Naive thymus-derived CD8-positive, alpha-beta T cell (primary cell): Measurements from ENCODE around the gene LTB4R2. TPM values are rescaled to one million over a fixed set of nuclear protein-coding genes. Genes with fewer than 3 reads are reported as not detected.
A peak's percentile ranks its signal among the peaks of the same experiment; 100 is the strongest.

Experiments used
- ATAC-seq, 2 donors: fragments of 150-1000 bp; cut with Tn5 transposase in 1 of 2; sonication (Bioruptor Pico), chemical (Tn5 transposase) in 1 of 2; 1 replicate in 1 of 2; 2 replicates in 1 of 2; pipeline ENCODE4 v1.10.0; 2021; ENCODE audit warnings: mild to moderate bottlenecking in 2 of 2, moderate library complexity in 2 of 2
- POLR2A ChIA-PET: fragments of 350-600 bp; sonication (Branson Sonifier 250); formaldehyde crosslinking; loops from one replicate; lab custom pipeline; 2021; ENCODE audit warnings: antibody characterized with exemption; lab: Charles Lee
- DNase-seq, 10 donors: peaks; one replicate each; pipeline versions ENCODE4 v3.0.0 to v3.0.0-alpha.2; 2020 to 2022
- H3K27ac Mint-ChIP-seq, 10 donors: one replicate each; pipeline ENCODE4 v1.8.0; 2020 to 2022; ENCODE audit warnings: mild to moderate bottlenecking in 10 of 10, mixed read lengths in 10 of 10, moderate library complexity in 4 of 10, inconsistent platforms in 1 of 10
- H3K27me3 Mint-ChIP-seq, 5 donors: one replicate each; pipeline ENCODE4 v1.8.0; 2021 to 2022; ENCODE audit warnings: mixed read lengths in 5 of 5
- H3K36me3 Mint-ChIP-seq, 3 donors: one replicate each; pipeline ENCODE4 v1.8.0; 2020 to 2022; ENCODE audit warnings: mixed read lengths in 3 of 3, mild to moderate bottlenecking in 2 of 3, inconsistent platforms in 1 of 3
- H3K4me1 Mint-ChIP-seq, 4 donors: one replicate each; pipeline ENCODE4 v1.8.0; 2021 to 2022; ENCODE audit warnings: mixed read lengths in 4 of 4
- H3K4me3 Mint-ChIP-seq, 10 donors: one replicate each; pipeline ENCODE4 v1.8.0; 2020 to 2022; ENCODE audit warnings: mild to moderate bottlenecking in 10 of 10, mixed read lengths in 10 of 10, moderate library complexity in 6 of 10, inconsistent platforms in 1 of 10
- H3K9me3 Mint-ChIP-seq, 9 donors: one replicate each; pipeline ENCODE4 v1.8.0; 2020 to 2022; ENCODE audit warnings: mixed read lengths in 9 of 9, mild to moderate bottlenecking in 3 of 9, inconsistent platforms in 1 of 9, moderate library complexity in 1 of 9
- polyA plus RNA-seq, 3 donors: library from polyadenylated mRNA; unstranded; fragments of 300-500 nt; fragmentation: Illumina TruSeq; gene quantifications; one replicate each; pipeline ENCODE4 v1.2.3, GENCODE V29; 2021
- total RNA-seq, 8 experiments: library from RNA in 2 of 8; stranded (reverse) in 2 of 8; gene quantifications; one replicate each; pipeline ENCODE4 v1.2.3 and lab custom pipeline; 2021 to 2026

LTB4R2 gene
- total and polyA plus RNA-seq, 5 experiments from 2014 or later: 0.93 to 13.0 (median 3.5) TPM

GRCh38 chr14:24315243-24315806 lies 5.4 kb downstream of the LTB4R2 start:
- Mint-ChIP-seq H3K27me3 (peaks cover 0 to 4% (median 0%) of the 10 kb centered on the region in 5 donors), H3K9me3 (no peaks in the 10 kb centered on the region), H3K4me3 (peak overlapping the region in 3 of 10 donors; percentile 26 to 62 (median 44)), H3K4me1 (peaks cover 31 to 49% (median 46%) of the 10 kb centered on the region in 4 donors), H3K27ac (peak overlapping the region in 7 of 10 donors; percentile 18 to 69 (median 48)), H3K36me3 (no peaks in the 10 kb centered on the region)
- POLR2A ChIA-PET: no interaction called here
- ATAC-seq (no peak), DNase-seq (peak in 1 of 10 donors; percentile 51)

- POLR2A ChIA-PET: no interaction called here
- DNase-seq (peak in 1 of 10 donors; percentile 59), ATAC-seq (no peak)
- Mint-ChIP-seq H3K27ac (peak overlapping the region in 4 of 10 donors; percentile 22 to 60 (median 35)), H3K9me3 (no peaks in the 10 kb centered on the region), H3K4me3 (peak overlapping the region in 2 of 10 donors; percentile 36 to 62), H3K36me3 (no peaks in the 10 kb centered on the region), H3K27me3 (peaks cover 0 to 4% (median 0%) of the 10 kb centered on the region in 5 donors), H3K4me1 (peaks cover 31 to 47% (median 44%) of the 10 kb centered on the region in 4 donors)
Observed at GRCh38 chr14:24315807-24316596, 6.1 kb downstream of the LTB4R2 start.

DNA sequence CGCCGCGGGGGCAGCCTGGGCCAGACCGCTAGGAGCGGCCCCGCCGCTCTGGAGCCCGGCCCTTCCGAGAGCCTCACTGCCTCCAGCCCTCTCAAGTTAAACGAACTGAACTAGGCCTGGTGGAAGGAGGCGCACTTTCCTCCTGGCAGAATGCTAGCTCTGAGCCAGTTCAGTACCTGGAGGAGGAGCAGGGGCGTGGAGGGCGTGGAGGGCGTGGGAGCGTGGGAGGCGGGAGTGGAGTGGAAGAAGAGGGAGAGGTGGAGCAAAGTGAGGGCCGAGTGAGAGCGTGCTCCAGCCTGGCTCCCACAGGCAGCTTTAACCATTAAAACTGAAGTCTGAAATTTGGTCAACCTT lies 6.6 kb downstream of the LTB4R2 start:
- H3K36me3 Mint-ChIP-seq: no peaks in the 10 kb centered on the region
- ATAC-seq (no peak), DNase-seq (no peak)
- H3K4me1 Mint-ChIP-seq: peaks cover 31 to 47% (median 42%) of the 10 kb centered on the region in 4 donors
- POLR2A ChIA-PET: no interaction called here
- H3K4me3 Mint-ChIP-seq: no peak overlapping the region
- peaks cover 0 to 4% (median 0%) of the 10 kb centered on the region in 5 donors for H3K27me3 Mint-ChIP-seq
- no peaks in the 10 kb centered on the region for H3K9me3 Mint-ChIP-seq
- H3K27ac Mint-ChIP-seq: no peak overlapping the region

DNA sequence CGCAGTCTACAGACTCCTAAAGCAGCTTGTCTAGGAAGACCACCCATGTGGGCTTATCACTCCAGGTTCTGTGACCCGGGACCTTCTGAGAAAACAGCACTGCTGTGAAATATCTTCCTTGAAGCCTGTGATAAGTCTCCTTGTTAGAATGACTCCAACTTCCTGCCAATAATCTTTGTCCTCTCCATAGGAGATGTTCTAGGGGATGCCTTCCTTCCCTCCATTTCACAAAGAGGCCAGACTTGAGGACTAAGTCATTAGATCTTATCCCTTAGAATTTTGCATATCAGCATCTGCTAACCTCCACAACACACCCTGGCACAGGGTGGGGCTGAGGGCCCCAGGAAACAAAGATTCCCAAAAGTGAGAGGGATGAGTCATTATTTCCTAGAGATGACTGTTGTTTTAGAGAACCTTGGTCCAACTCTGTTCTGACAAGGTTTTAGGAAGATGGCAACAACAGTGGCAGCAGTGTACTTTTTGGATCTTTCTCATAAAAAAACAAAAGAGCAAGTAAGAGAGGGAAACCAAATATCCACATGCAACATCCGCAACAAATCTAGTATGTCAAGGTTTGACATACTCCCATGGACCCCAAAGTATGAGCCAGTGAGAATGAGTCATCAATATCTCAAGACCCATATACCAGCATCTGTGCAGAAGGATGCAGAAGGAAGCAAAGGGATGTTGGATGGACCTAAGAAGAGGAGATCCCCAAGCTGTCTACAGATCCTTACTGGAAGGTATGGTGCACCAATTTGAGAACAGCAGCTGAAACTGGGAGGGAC lies 7.4 kb downstream of the LTB4R2 start:
- no peak overlapping the region for H3K4me3 Mint-ChIP-seq
- H3K4me1 Mint-ChIP-seq: peaks cover 25 to 40% (median 34%) of the 10 kb centered on the region in 4 donors
- no peaks in the 10 kb centered on the region for H3K9me3 Mint-ChIP-seq
- POLR2A ChIA-PET: interaction anchor here (1.1 kb wide), 1 partner anchor 75 kb away, joined by 4 read pairs; the partner anchor contains the start of gene TINF2
- no peaks in the 10 kb centered on the region for H3K36me3 Mint-ChIP-seq
- DNase-seq: peak in 1 of 10 donors; percentile 22
- no peak for ATAC-seq
- H3K27me3 Mint-ChIP-seq: peaks cover 0 to 6% (median 0%) of the 10 kb centered on the region in 5 donors
- peak overlapping the region in 2 of 10 donors; percentile 16 to 22 for H3K27ac Mint-ChIP-seq

DNA sequence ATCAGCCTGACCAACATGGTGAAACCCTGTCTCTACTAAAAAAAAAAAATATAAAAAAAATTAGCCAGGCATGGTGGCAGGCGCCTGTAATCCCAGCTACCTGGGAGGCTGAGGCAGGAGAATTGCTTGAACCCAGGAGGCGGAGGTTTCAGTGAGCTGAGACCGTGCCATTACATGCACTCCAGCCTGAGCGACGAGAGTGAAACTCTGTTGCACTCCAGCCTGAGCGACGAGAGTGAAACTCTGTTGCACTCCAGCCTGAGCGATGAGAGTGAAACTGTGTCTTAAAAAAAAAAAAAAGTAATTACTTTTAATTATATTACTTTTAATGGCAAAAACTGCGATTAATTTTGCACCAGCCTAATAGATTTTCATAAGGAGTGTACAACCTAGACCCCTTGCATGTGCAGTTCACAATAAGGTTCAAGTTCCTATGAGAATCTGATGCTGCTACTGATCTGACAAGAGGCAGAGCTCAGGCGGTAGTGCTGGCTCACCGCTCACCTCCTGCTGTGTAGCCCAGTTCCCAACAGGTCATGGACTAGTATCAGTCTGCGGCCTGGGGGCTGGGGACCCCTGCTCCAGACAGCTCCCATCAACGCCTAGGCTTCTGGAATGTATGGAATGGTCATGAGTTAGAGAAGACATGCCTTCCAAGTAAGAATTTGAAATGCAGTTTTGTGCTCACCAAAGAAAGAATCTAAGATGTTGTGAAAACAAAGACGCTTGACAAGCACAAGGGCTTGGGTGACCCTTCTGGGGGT lies 11.5 kb downstream of the LTB4R2 start:
- no peak overlapping the region for H3K4me3 Mint-ChIP-seq
- peaks cover 0 to 19% (median 2%) of the 10 kb centered on the region in 5 donors for H3K27me3 Mint-ChIP-seq
- POLR2A ChIA-PET: interaction anchor here (0.7 to 2.6 kb wide), 3 partner anchors 11 to 106 kb away, joined by 3 to 10 read pairs (median 3); partner anchors contain the start of genes LTB4R, LTB4R2 and MDP1
- H3K9me3 Mint-ChIP-seq: no peaks in the 10 kb centered on the region
- H3K36me3 Mint-ChIP-seq: no peaks in the 10 kb centered on the region
- ATAC-seq: no peak
- peaks cover 0 to 10% (median 2%) of the 10 kb centered on the region in 4 donors for H3K4me1 Mint-ChIP-seq
- peak overlapping the region in 1 of 10 donors; percentile 46 for H3K27ac Mint-ChIP-seq
- DNase-seq: no peak

DNA sequence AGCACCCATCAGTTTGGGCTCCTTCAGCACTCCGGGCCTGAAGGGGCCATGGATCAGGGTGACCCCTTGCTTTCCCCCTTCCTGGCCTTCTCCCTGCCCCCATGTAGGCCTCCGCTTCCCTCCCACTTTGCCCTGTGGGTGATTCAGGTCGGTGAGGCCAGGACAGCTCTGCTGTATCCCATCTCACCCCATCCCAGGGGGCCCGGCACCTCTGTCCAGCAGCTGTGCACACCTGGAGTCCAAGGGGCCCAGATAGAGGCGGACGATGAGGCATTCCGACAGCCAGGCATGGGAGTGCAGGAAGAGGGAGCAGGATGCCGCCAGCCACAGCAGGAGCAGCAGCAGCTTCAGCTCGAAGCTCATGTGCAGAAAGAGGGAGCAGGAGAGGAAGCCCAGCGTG lies 12.7 kb downstream of the LTB4R2 start:
- no peak for ATAC-seq
- H3K36me3 Mint-ChIP-seq: no peaks in the 10 kb centered on the region
- no peak overlapping the region for H3K4me3 Mint-ChIP-seq
- POLR2A ChIA-PET: no interaction called here
- DNase-seq: no peak
- no peaks in the 10 kb centered on the region for H3K9me3 Mint-ChIP-seq
- H3K4me1 Mint-ChIP-seq: peaks cover 8 to 14% (median 10%) of the 10 kb centered on the region in 4 donors
- H3K27me3 Mint-ChIP-seq: peaks cover 0 to 19% (median 2%) of the 10 kb centered on the region in 5 donors
- H3K27ac Mint-ChIP-seq: peak overlapping the region in 3 of 10 donors; percentile 26 to 52 (median 46)

GRCh38 chr14:24323341-24323740 lies 13.4 kb downstream of the LTB4R2 start:
- POLR2A ChIA-PET: no interaction called here
- Mint-ChIP-seq H3K9me3 (no peaks in the 10 kb centered on the region), H3K4me3 (peak overlapping the region in 1 of 10 donors; percentile 55), H3K4me1 (peaks cover 10 to 18% (median 11%) of the 10 kb centered on the region in 4 donors), H3K27ac (peak overlapping the region in 1 of 10 donors; percentile 52), H3K36me3 (no peaks in the 10 kb centered on the region), H3K27me3 (peaks cover 0 to 21% (median 2%) of the 10 kb centered on the region in 5 donors)
- ATAC-seq (no peak), DNase-seq (no peak)

- Mint-ChIP-seq H3K27ac (no peak overlapping the region), H3K27me3 (peaks cover 2 to 28% (median 3%) of the 10 kb centered on the region in 5 donors), H3K4me3 (no peak overlapping the region), H3K36me3 (no peaks in the 10 kb centered on the region), H3K9me3 (no peaks in the 10 kb centered on the region), H3K4me1 (peaks cover 10 to 25% (median 16%) of the 10 kb centered on the region in 4 donors)
- POLR2A ChIA-PET: interaction anchor here (1.3 kb wide), 1 partner anchor 13 kb away, joined by 3 read pairs; the partner anchor contains the start of gene LTB4R
- ATAC-seq: no peak
- no peak for DNase-seq
Observed at GRCh38 chr14:24324024-24324423, 14.1 kb downstream of the LTB4R2 start.

- no peak overlapping the region for H3K27ac Mint-ChIP-seq
- DNase-seq: no peak
- no peaks in the 10 kb centered on the region for H3K9me3 Mint-ChIP-seq
- no peaks in the 10 kb centered on the region for H3K36me3 Mint-ChIP-seq
- peaks cover 10 to 36% (median 19%) of the 10 kb centered on the region in 4 donors for H3K4me1 Mint-ChIP-seq
- no peak overlapping the region for H3K4me3 Mint-ChIP-seq
- peaks cover 2 to 39% (median 3%) of the 10 kb centered on the region in 5 donors for H3K27me3 Mint-ChIP-seq
- POLR2A ChIA-PET: interaction anchor here (1.3 kb wide), 1 partner anchor 14 kb away, joined by 3 read pairs; the partner anchor contains the start of gene LTB4R
- ATAC-seq: no peak
Observed at GRCh38 chr14:24325041-24325530, 15.1 kb downstream of the LTB4R2 start.

- H3K4me1 Mint-ChIP-seq: peaks cover 10 to 42% (median 24%) of the 10 kb centered on the region in 4 donors
- peaks cover 5 to 47% (median 7%) of the 10 kb centered on the region in 5 donors for H3K27me3 Mint-ChIP-seq
- POLR2A ChIA-PET: no interaction called here
- H3K36me3 Mint-ChIP-seq: no peaks in the 10 kb centered on the region
- peak overlapping the region in 1 of 10 donors; percentile 15 for H3K27ac Mint-ChIP-seq
- no peak overlapping the region for H3K4me3 Mint-ChIP-seq
- DNase-seq (no peak), ATAC-seq (no peak)
- no peaks in the 10 kb centered on the region for H3K9me3 Mint-ChIP-seq
Observed at GRCh38 chr14:24325963-24326362, 16.0 kb downstream of the LTB4R2 start.

GRCh38 chr14:24327303-24327702 lies 17.4 kb downstream of the LTB4R2 start:
- H3K27ac Mint-ChIP-seq: peak overlapping the region in 6 of 10 donors; percentile 5 to 86 (median 48)
- peak overlapping the region in 7 of 10 donors; percentile 5 to 65 (median 44) for H3K4me3 Mint-ChIP-seq
- H3K4me1 Mint-ChIP-seq: peaks cover 18 to 54% (median 35%) of the 10 kb centered on the region in 4 donors
- no peaks in the 10 kb centered on the region for H3K36me3 Mint-ChIP-seq
- H3K27me3 Mint-ChIP-seq: peaks cover 8 to 55% (median 10%) of the 10 kb centered on the region in 5 donors
- POLR2A ChIA-PET: interaction anchor here (2.7 kb wide), 1 partner anchor 104 kb away, joined by 9 read pairs; no protein-coding TSS in a partner anchor
- ATAC-seq: no peak
- DNase-seq: no peak
- no peaks in the 10 kb centered on the region for H3K9me3 Mint-ChIP-seq
